Measurements from ENCODE around the gene RFTN1.

DNA sequence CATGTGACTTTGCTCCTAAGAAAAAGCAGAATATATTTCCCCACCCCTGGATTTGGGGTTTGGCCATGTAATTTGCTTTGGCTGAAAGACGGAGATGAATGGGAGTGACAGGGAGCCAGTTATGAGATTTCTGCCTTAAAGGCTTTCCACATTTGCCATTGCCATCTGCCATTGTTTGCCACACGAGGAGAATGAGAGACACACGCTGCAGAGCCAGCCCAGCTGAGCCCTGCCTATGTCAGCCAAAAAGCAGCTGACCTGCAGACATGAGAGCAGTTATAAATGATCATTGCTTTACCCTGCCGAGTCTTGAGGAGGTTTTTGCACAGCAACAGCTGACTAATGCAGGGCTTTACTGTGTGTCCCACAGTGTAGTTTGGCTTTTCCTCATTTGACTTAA, 40.6 kb upstream of the RFTN1 start:
- TF ChIP-seq, protein P1, sequence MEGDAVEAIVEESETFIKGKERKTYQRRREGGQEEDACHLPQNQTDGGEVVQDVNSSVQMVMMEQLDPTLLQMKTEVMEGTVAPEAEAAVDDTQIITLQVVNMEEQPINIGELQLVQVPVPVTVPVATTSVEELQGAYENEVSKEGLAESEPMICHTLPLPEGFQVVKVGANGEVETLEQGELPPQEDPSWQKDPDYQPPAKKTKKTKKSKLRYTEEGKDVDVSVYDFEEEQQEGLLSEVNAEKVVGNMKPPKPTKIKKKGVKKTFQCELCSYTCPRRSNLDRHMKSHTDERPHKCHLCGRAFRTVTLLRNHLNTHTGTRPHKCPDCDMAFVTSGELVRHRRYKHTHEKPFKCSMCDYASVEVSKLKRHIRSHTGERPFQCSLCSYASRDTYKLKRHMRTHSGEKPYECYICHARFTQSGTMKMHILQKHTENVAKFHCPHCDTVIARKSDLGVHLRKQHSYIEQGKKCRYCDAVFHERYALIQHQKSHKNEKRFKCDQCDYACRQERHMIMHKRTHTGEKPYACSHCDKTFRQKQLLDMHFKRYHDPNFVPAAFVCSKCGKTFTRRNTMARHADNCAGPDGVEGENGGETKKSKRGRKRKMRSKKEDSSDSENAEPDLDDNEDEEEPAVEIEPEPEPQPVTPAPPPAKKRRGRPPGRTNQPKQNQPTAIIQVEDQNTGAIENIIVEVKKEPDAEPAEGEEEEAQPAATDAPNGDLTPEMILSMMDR (IDR thresholded peaks at IDR 0.05) = no peak
- no peak for TF ChIP-seq POLR2A (IDR thresholded peaks at IDR 0.05)
